ENCODE results near the gene KCNH6. TPM values are rescaled to one million over a fixed set of nuclear protein-coding genes. Genes with fewer than 3 reads are reported as not detected.

The KCNH6 gene
- total RNA-seq, 1 experiment from 2014 or later, result 1.6 TPM

DNA sequence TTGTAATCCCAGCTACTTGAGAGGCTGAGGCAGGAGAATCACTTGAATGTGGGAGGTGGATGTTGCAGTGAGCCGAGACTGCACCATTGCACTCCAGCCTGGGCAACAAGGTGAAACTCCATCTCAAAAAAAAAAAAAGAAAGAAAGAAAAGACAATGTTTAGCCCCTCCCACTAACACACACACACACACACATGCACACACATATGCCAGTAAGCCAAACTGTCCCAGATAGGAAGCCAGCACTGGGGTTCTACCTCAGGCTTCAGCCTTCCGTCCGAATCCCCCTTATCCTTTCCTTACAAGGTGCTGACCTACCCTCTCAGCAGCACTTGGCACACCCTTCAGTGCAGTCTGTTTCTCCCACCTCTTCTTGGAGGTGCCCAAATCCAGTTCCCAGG is 8.7 kb upstream of the KCNH6 start:
- Histone ChIP-seq H2BK20ac (ENCODE audit: low read depth, low read length, poor library complexity, severe bottlenecking) (no peak overlapping the region), H3K79me2 (ENCODE audit: insufficient read depth, low read length) (no peaks in the 10 kb centered on the region), H4K5ac (ENCODE audit: insufficient read length, low read depth, low read length) (no peak overlapping the region), H3T11ph (ENCODE audit: low read length) (no peak overlapping the region), H2BK12ac (ENCODE audit: insufficient read length, low read depth, low read length) (no peak overlapping the region), H2BK120ac (ENCODE audit: low read depth, low read length, poor library complexity, severe bottlenecking) (no peak overlapping the region), H4K20me1 (ENCODE audit: control insufficient read depth, insufficient read depth, insufficient read length) (no peaks in the 10 kb centered on the region), H4K8ac (replicated peaks; ENCODE audit: insufficient read length, low read depth, low read length) (no peak overlapping the region), H3K14ac (ENCODE audit: insufficient read depth, low read length) (no peak overlapping the region), H3K9ac (ENCODE audit: extremely low read depth, insufficient read length, low read length) (no peak overlapping the region), H3K4ac (ENCODE audit: low read depth, low read length) (no peak overlapping the region), H4K91ac (ENCODE audit: insufficient read length, low read depth, low read length) (no peak overlapping the region), H2AK5ac (ENCODE audit: insufficient read length, low read length) (no peak overlapping the region), H2BK5ac (ENCODE audit: insufficient read length, low read length) (no peak overlapping the region), H2BK15ac (ENCODE audit: low read depth, low read length) (no peak overlapping the region), H3K56ac (ENCODE audit: insufficient read length, low read depth, low read length) (no peak overlapping the region), H2AFZ (ENCODE audit: low read length) (no peak overlapping the region), H3K23me2 (ENCODE audit: insufficient read length, low read depth, low read length, poor library complexity, severe bottlenecking) (no peaks in the 10 kb centered on the region), H3K9me3 (ENCODE audit: control insufficient read depth, low read depth, low read length) (no peaks in the 10 kb centered on the region), H3K4me1 (ENCODE audit: insufficient read depth, low read length) (no peaks in the 10 kb centered on the region), H3K27ac (ENCODE audit: insufficient read length, low read depth, low read length) (no peak overlapping the region), H3K18ac (ENCODE audit: insufficient read length, low read depth, low read length) (no peak overlapping the region), H3K27me3 (ENCODE audit: insufficient read depth, low read length) (no peaks in the 10 kb centered on the region), H3K23ac (ENCODE audit: insufficient read length, low read depth, low read length) (no peak overlapping the region), H3K79me1 (ENCODE audit: insufficient read depth, low read depth, low read length, poor library complexity, severe bottlenecking) (no peaks in the 10 kb centered on the region), H3K4me2 (ENCODE audit: insufficient read depth, insufficient read length, low read length) (no peak overlapping the region)
- Mint-ChIP-seq H3K27ac (peak overlapping the region in 1 of 3 experiments; percentile 50; a peak in 1 of 7 replicates), H3K36me3 (ENCODE audit: insufficient read depth in 1 of 3, low read depth in 3 of 3) (no peaks in the 10 kb centered on the region), H3K27me3 (ENCODE audit: low read depth) (peaks cover 7% of the 10 kb centered on the region; the same call in 1 of the 2 replicates), H3K4me3 (no peak overlapping the region), H3K9me3 (no peaks in the 10 kb centered on the region), H3K4me1 (0 out of 4 replicates have a peak, but pooled peaks cover 0 to 2% of the 10 kb centered on the region in 2 experiments)
- no peak for DNase-seq
- TF ChIP-seq, protein P1, sequence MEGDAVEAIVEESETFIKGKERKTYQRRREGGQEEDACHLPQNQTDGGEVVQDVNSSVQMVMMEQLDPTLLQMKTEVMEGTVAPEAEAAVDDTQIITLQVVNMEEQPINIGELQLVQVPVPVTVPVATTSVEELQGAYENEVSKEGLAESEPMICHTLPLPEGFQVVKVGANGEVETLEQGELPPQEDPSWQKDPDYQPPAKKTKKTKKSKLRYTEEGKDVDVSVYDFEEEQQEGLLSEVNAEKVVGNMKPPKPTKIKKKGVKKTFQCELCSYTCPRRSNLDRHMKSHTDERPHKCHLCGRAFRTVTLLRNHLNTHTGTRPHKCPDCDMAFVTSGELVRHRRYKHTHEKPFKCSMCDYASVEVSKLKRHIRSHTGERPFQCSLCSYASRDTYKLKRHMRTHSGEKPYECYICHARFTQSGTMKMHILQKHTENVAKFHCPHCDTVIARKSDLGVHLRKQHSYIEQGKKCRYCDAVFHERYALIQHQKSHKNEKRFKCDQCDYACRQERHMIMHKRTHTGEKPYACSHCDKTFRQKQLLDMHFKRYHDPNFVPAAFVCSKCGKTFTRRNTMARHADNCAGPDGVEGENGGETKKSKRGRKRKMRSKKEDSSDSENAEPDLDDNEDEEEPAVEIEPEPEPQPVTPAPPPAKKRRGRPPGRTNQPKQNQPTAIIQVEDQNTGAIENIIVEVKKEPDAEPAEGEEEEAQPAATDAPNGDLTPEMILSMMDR (conservative IDR thresholded peaks at IDR 0.05), result no peak
- no CpG with 5 or more reads among the region's 3 CpGs for WGBS (ENCODE audit: extremely low coverage, insufficient read length, low lambda C conversion rate)

Measured in H9 (cell line).